GM12878 (cell line): Measurements from ENCODE around the gene KLC4. TPM values are rescaled to one million over a fixed set of nuclear protein-coding genes. Genes with fewer than 3 reads are reported as not detected.
A peak's percentile ranks its signal among the peaks of the same experiment; 100 is the strongest.

Experiments
- ATAC-seq: fragments of 200-7000 bp; cut with Tn5 transposase; 3 replicates; pipeline ENCODE4 v1.9.1; 2020; ENCODE audit warnings: mild to moderate bottlenecking, moderate library complexity
- BruUV-seq: library from RNA; stranded (reverse); fragments of 400-500 nt; replicated peaks from 2 replicates; lab custom pipeline; 2021; lab: Mats Ljungman, UMichigan
- CTCF ChIA-PET: fragments of 300-600 bp; sonication (Branson Sonifier 250); formaldehyde crosslinking; extraction: SDS; loops from one replicate; lab custom pipeline; 2021; ENCODE audit warnings: inconsistent platforms; lab: Yijun Ruan, JAX
- POLR2A ChIA-PET: fragments of 350-600 bp; formaldehyde crosslinking; extraction: SDS; loops from one replicate; lab custom pipeline; 2021; ENCODE audit warnings: inconsistent platforms; lab: Charles Lee
- RAD21 ChIA-PET: fragments of 300-600 bp; sonication (Branson Sonifier 250); formaldehyde crosslinking; loops from one replicate; lab custom pipeline; 2023; ENCODE audit warnings: antibody characterized with exemption; ENCODE audit not compliant: unreplicated experiment; lab: Charles Lee
- SMC1A ChIA-PET: fragments of 300-600 bp; sonication (Branson Sonifier 250); formaldehyde crosslinking; loops from one replicate; lab custom pipeline; 2023; ENCODE audit not compliant: unreplicated experiment, uncharacterized antibody; lab: Charles Lee
- DNase-seq: peaks from one replicate; pipeline ENCODE4 v3.0.0-alpha.2; 2011; ENCODE audit warnings: low read depth, low spot score
- FAIRE-seq: peaks from 3 replicates; lab custom pipeline; 2011; peaks lifted over from hg19 to GRCh38; lab: Jason Lieb, UNC
- H2AFZ ChIP-seq: 2 replicates; pipeline ENCODE4 v1.6.0; 2011; ENCODE audit warnings: low read depth, low read length, control low read depth; ENCODE audit not compliant: control insufficient read depth
- H3K27ac ChIP-seq: 2 replicates; pipeline ENCODE4 v1.5.1; 2011; ENCODE audit warnings: control low read depth; ENCODE audit not compliant: control insufficient read depth, insufficient read depth
- H3K27me3 ChIP-seq, 2 experiments: replicated peaks in 1 of 2; 2 replicates each; pipeline versions ENCODE4 v1.6.0 to v1.6.1; 2011; ENCODE audit warnings: low read length in 1 of 2; ENCODE audit not compliant: control insufficient read depth in 2 of 2, insufficient read depth in 2 of 2
- H3K36me3 ChIP-seq, 2 experiments: 2 replicates each; pipeline ENCODE4 v1.5.1; 2011; ENCODE audit warnings: low read length in 1 of 2; ENCODE audit not compliant: control insufficient read depth in 2 of 2, insufficient read depth in 2 of 2
- H3K4me1 ChIP-seq: 2 replicates; pipeline ENCODE4 v1.6.1; 2011; ENCODE audit warnings: mild to moderate bottlenecking, low read length, moderate library complexity, mixed read lengths; ENCODE audit not compliant: control insufficient read depth, insufficient read depth
- H3K4me2 ChIP-seq: 2 replicates; pipeline ENCODE4 v1.6.0; 2011; ENCODE audit warnings: control low read depth; ENCODE audit not compliant: control insufficient read depth, insufficient read depth
- H3K4me3 ChIP-seq: fragments of 200-600 bp; sonication (generic); 2 replicates; pipeline ENCODE4 v1.5.1; 2016
- H3K79me2 ChIP-seq: 2 replicates; pipeline ENCODE4 v1.6.0; 2011; ENCODE audit warnings: low read length; ENCODE audit not compliant: control insufficient read depth, insufficient read depth
- H3K9ac ChIP-seq: 2 replicates; pipeline ENCODE4 v1.8.0; 2011; ENCODE audit warnings: low read length, control low read depth, mixed read lengths; ENCODE audit not compliant: control insufficient read depth, insufficient read depth
- H3K9me3 ChIP-seq: replicated peaks from 3 replicates; pipeline ENCODE4 v1.5.1; 2011; ENCODE audit warnings: mild to moderate bottlenecking, low read length; ENCODE audit not compliant: control insufficient read depth, insufficient read depth
- H4K20me1 ChIP-seq: 2 replicates; pipeline ENCODE4 v1.6.0; 2011; ENCODE audit not compliant: control insufficient read depth, insufficient read depth
- FOS ChIP-seq: IDR thresholded peaks from 3 replicates; pipeline ENCODE4 v1.6.1; 2011; ENCODE audit warnings: borderline replicate concordance; ENCODE audit not compliant: insufficient read length; ENCODE audit errors: extremely low read depth
- IKZF2 ChIP-seq, 2 experiments: fragments of 450-650 bp; IDR thresholded peaks; 2 replicates each; pipeline ENCODE4 v1.6.1; 2017; ENCODE audit warnings: mild to moderate bottlenecking in 2 of 2, moderate library complexity in 2 of 2
- JUNB ChIP-seq: IDR thresholded peaks from 2 replicates; pipeline ENCODE4 v1.6.1; 2016; ENCODE audit warnings: antibody characterized with exemption, mild to moderate bottlenecking
- MTA3 ChIP-seq: IDR thresholded peaks from 2 replicates; pipeline ENCODE4 v1.6.1; 2012; ENCODE audit warnings: low read length, inconsistent platforms, borderline replicate concordance
- PML ChIP-seq: IDR thresholded peaks from 2 replicates; pipeline ENCODE4 v1.6.1; 2012; ENCODE audit warnings: low read length, inconsistent platforms
- RAD51 ChIP-seq: fragments of 450-650 bp; IDR thresholded peaks from 2 replicates; pipeline ENCODE4 v1.6.1; 2016; ENCODE audit warnings: moderate library complexity, mild to moderate bottlenecking, inconsistent platforms
- SMAD1 ChIP-seq: fragments of 450-650 bp; IDR thresholded peaks from 2 replicates; pipeline ENCODE4 v1.6.1; 2018; ENCODE audit warnings: mild to moderate bottlenecking, low read depth; ENCODE audit not compliant: partially characterized antibody
- TARDBP ChIP-seq: IDR thresholded peaks from 2 replicates; pipeline ENCODE4 v1.6.1; 2016; ENCODE audit warnings: borderline replicate concordance
- TBL1XR1 ChIP-seq: IDR thresholded peaks from 2 replicates; pipeline ENCODE4 v1.6.1; 2012; ENCODE audit warnings: low read depth, low read length, improper control_type of control experiment
- TCF12 ChIP-seq: IDR thresholded peaks from 2 replicates; pipeline ENCODE4 v1.6.1; 2011; ENCODE audit warnings: low read depth, mild to moderate bottlenecking, low read length
- WGBS: methylation state at CpG from one replicate; pipeline ENCODE4 v1.1.6; 2016; ENCODE audit warnings: low lambda C conversion rate; ENCODE audit not compliant: insufficient replicate concordance, insufficient coverage; ENCODE audit errors: missing lambda C conversion rate; 5-methylcytosine and 5-hydroxymethylcytosine counted together
- in situ Hi-C: fragments of 300-500 bp; cut with MboI; formaldehyde crosslinking; loops from 9 replicates; pipeline ENCODE4 v1.14.3; 2018; ENCODE audit warnings: mixed read lengths
- intact Hi-C: fragments of 100-400 bp; cut with micrococcal nuclease; formaldehyde crosslinking; loops from one replicate; pipeline ENCODE4 v1.14.2; 2022; ENCODE audit not compliant: unreplicated experiment
- polyA plus RNA-seq, 11 experiments: library from polyadenylated mRNA; depleted of rRNA in 4 of 11; unstranded in 6 of 11; stranded (reverse) in 5 of 11; fragments of >200 nt; fragmentation: Nextera tagmentation in 4 of 11; fragmentation: Illumina TruSeq in 1 of 11; extraction: Ambion mirVana in 4 of 11; extraction: Trizol in 1 of 11; gene quantifications; 1 replicate in 1 of 11; 2 replicates in 10 of 11; pipeline versions ENCODE4 v1.2.1 to v1.2.3, GENCODE V29; 2011 to 2016; ENCODE audit warnings: inconsistent platforms in 2 of 11, missing spikeins in 2 of 11, low read depth in 1 of 11
- total RNA-seq, 4 experiments: library from RNA; depleted of rRNA in 3 of 4; stranded (reverse); fragments of >200 nt in 3 of 4; fragmentation: Illumina TruSeq in 1 of 4; extraction: Trizol in 1 of 4; gene quantifications; 2 replicates each; pipeline versions ENCODE4 v1.2.1 to v1.2.3, GENCODE V29; 2013 to 2021
- TF ChIP-seq, protein P1 (sequence below): IDR thresholded peaks from 2 replicates; pipeline ENCODE4 v1.6.1; 2012; ENCODE audit warnings: mild to moderate bottlenecking, low read depth, low read length

The KLC4 gene
- total and polyA plus RNA-seq, 10 of the 15 experiments (the other 5 are each of a cell fraction or from before 2014, with no cell fraction given), result 0.90 to 13.4 (median 6.9) TPM

DNA sequence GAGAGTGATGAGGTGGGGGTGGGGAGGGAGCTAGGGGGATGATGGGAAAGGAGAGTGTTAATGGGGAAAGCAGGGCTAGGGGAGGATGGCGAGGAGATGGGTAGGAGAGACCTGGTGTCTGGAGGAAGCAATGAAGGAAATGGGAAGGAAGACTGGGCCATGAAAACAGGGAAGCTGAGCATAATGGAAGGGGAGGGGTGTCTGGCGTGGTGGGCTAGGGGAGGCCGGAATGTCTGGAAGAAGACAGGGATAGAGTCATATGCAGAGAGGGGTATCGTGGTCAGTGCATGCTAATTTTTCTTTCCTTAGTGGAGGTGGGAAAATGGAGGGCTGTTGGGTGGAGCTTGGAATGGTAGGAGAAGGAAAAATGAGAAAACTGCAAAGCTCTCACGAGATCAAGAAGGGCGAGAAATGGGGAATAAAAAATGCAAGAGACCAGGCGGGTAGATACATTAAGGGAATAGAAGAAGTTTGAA is 45.0 kb upstream of the KLC4 start:
- FAIRE-seq, result no peak
- Histone ChIP-seq H3K9ac (peak overlapping the region; percentile 63), H4K20me1 (no peaks in the 10 kb centered on the region), H3K4me3 (peak overlapping the region; percentile 83), H3K27ac (peak overlapping the region; percentile 20; the same call in 1 of the 2 replicates), H3K9me3 (no peaks in the 10 kb centered on the region), H3K27me3 (no peaks in the 10 kb centered on the region), H3K4me1 (peaks cover 7% of the 10 kb centered on the region), H2AFZ (peak overlapping the region; percentile 28; the same call in 1 of the 2 replicates), H3K79me2 (peaks cover 23% of the 10 kb centered on the region), H3K4me2 (peak overlapping the region; percentile 80), H3K36me3 (peaks cover 10 to 15% of the 10 kb centered on the region in 2 experiments; a peak in 3 of 4 replicates)
- RAD21 ChIA-PET, result interaction anchor here (0.5 to 1.9 kb wide), 15 partner anchors 10 to 451 kb away, joined by 3 to 9 read pairs (median 4); partner anchors contain the start of genes CNPY3, CUL7, KLC4 and MRPL2
- WGBS, result 5% methylated on average over 7 of the region's 7 CpGs
- TF ChIP-seq IKZF2 (IDR thresholded peaks at IDR 0.05) (peak in 1 of 2 experiments; percentile 55; a peak in 1 of 4 replicates), MTA3 (no peak)
- BruUV-seq, result TSS peak; percentile 78
- CTCF ChIA-PET, result interaction anchor here (0.7 to 2.5 kb wide), 7 partner anchors 9 to 129 kb away, joined by 3 to 10 read pairs (median 4); partner anchors contain the start of gene PEX6
- no peak for ATAC-seq
- no peak for DNase-seq
- SMC1A ChIA-PET, result interaction anchor here (0.6 to 2.8 kb wide), 12 partner anchors 10 to 563 kb away, joined by 3 to 13 read pairs (median 4); partner anchors contain the start of genes CNPY3, CUL7, KLC4 and MRPL2
- POLR2A ChIA-PET, result interaction anchor here (0.6 to 3.3 kb wide), 17 partner anchors 8 to 450 kb away, joined by 3 to 22 read pairs (median 7); partner anchors contain the start of genes CNPY3, CUL7, KLC4 and MRPL2
- in situ Hi-C loops (no loop called here), intact Hi-C loops (loop anchor here (1.0 kb wide), 1 partner anchor 157 kb away; the partner anchor contains the start of gene SRF)

DNA sequence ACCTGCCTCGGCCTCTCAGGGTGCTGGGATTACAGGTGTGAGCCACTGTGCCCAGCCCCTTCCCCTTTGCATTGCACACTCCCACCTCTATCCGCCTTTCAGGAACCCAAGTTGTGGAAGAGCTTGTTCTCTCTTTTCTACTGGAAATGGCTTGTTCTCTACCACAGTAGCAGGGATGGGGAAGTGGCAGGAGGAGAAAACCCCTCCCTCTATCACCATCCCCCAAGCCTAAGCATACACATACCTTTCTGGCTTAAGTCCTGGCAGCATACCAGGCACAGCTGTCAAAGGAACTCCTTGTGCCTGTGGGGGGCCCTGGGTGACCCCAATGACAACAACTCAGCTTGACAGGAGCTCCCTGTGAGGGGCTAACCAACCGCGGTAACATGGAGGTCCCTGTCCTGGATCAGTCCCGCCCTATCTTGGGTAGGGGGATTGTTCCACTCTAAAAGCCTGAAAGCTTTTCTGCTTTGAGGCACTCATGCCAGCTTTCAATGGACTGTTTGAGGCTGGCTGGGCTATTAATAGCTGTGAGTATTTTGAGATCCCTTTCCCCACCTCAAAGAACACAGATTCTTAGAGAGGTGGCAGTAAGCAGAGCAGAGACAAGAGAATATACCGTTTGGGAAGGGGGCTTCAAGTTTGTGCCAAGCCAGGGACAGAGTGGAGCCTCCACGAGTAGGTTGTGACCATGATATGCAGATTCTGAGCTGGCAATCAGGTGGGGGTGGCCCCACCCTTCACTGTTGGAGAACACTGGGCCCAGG is 43.1 kb upstream of the KLC4 start:
- no peak overlapping the region for H3K27ac ChIP-seq
- no peaks in the 10 kb centered on the region for H3K27me3 ChIP-seq
- ATAC-seq, result no peak
- in situ Hi-C loops, result no loop called here
- peaks cover 23% of the 10 kb centered on the region for H3K79me2 ChIP-seq
- no peak overlapping the region for H2AFZ ChIP-seq
- BruUV-seq, result no TSS peak
- H3K9ac ChIP-seq, result peak overlapping the region; percentile 2; the same call in 1 of the 2 replicates
- H3K9me3 ChIP-seq, result no peaks in the 10 kb centered on the region
- WGBS, result 77% methylated on average over 7 of the region's 7 CpGs
- peaks cover 5 to 8% of the 10 kb centered on the region in 2 experiments; a peak in 3 of 4 replicates for H3K36me3 ChIP-seq
- H3K4me1 ChIP-seq, result peaks cover 15% of the 10 kb centered on the region
- H3K4me3 ChIP-seq, result no peak overlapping the region
- intact Hi-C loops, result no loop called here
- ChIA-PET RAD21 (interaction anchor here (1.1 to 2.0 kb wide), 2 partner anchors 32 to 114 kb away, joined by 3 to 9 read pairs; partner anchors contain the start of gene PPP2R5D), SMC1A (interaction anchor here (0.6 to 2.6 kb wide), 4 partner anchors 28 to 115 kb away, joined by 3 to 10 read pairs (median 3); partner anchors contain the start of genes KLC4 and MRPL2), POLR2A (interaction anchor here (0.6 to 0.9 kb wide), 3 partner anchors 28 to 95 kb away, joined by 3 to 6 read pairs (median 3); no protein-coding TSS in a partner anchor), CTCF (interaction anchor here (1.3 kb wide), 1 partner anchor 28 kb away, joined by 3 read pairs; no protein-coding TSS in a partner anchor)
- no peak for DNase-seq
- FAIRE-seq, result no peak
- H3K4me2 ChIP-seq, result peak overlapping the region; percentile 38; the same call in 1 of the 2 replicates
- H4K20me1 ChIP-seq, result no peaks in the 10 kb centered on the region
- TF ChIP-seq PML, result no peak
- TF ChIP-seq TARDBP, result no peak
- TF ChIP-seq SMAD1, result no peak
- TF ChIP-seq FOS, result no peak
- TF ChIP-seq TCF12, result no peak
- TF ChIP-seq, protein P1, sequence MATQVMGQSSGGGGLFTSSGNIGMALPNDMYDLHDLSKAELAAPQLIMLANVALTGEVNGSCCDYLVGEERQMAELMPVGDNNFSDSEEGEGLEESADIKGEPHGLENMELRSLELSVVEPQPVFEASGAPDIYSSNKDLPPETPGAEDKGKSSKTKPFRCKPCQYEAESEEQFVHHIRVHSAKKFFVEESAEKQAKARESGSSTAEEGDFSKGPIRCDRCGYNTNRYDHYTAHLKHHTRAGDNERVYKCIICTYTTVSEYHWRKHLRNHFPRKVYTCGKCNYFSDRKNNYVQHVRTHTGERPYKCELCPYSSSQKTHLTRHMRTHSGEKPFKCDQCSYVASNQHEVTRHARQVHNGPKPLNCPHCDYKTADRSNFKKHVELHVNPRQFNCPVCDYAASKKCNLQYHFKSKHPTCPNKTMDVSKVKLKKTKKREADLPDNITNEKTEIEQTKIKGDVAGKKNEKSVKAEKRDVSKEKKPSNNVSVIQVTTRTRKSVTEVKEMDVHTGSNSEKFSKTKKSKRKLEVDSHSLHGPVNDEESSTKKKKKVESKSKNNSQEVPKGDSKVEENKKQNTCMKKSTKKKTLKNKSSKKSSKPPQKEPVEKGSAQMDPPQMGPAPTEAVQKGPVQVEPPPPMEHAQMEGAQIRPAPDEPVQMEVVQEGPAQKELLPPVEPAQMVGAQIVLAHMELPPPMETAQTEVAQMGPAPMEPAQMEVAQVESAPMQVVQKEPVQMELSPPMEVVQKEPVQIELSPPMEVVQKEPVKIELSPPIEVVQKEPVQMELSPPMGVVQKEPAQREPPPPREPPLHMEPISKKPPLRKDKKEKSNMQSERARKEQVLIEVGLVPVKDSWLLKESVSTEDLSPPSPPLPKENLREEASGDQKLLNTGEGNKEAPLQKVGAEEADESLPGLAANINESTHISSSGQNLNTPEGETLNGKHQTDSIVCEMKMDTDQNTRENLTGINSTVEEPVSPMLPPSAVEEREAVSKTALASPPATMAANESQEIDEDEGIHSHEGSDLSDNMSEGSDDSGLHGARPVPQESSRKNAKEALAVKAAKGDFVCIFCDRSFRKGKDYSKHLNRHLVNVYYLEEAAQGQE, result no peak
- no peak for TF ChIP-seq RAD51
- no peak for TF ChIP-seq JUNB
- no peak for TF ChIP-seq TBL1XR1
